Activated CD8-positive, alpha-beta memory T cell treated with anti-CD3 and anti-CD28 coated beads, Interleukin-2, amount 50 U/mL, for 48 hours (primary cell): ENCODE results near the gene C1QC.

Experiments used
- DNase-seq: peaks from one replicate; pipeline ENCODE4 v3.0.0-alpha.2; 2020

Gene C1QC

DNA sequence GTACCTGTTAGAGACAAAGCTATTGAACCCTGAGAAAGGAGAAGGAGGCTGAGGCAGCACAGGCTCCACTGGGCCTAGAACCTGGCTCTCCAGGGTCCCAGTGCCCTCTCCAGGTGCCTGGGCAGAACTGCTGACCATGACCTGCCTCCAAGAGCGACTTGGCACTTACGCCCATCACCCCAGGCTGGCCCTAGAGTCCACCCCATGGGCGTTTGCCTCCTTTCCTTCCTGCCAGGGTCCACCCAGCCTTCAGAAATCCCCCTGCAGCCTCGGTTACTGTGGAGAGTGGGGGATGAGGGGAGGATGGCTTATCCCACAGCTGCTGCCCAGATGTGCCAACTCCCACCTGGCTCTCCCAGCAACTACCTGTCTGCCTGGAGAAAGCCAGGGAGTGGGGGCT lies 21.7 kb upstream of the C1QC start:
- DNase-seq: no peak

DNA sequence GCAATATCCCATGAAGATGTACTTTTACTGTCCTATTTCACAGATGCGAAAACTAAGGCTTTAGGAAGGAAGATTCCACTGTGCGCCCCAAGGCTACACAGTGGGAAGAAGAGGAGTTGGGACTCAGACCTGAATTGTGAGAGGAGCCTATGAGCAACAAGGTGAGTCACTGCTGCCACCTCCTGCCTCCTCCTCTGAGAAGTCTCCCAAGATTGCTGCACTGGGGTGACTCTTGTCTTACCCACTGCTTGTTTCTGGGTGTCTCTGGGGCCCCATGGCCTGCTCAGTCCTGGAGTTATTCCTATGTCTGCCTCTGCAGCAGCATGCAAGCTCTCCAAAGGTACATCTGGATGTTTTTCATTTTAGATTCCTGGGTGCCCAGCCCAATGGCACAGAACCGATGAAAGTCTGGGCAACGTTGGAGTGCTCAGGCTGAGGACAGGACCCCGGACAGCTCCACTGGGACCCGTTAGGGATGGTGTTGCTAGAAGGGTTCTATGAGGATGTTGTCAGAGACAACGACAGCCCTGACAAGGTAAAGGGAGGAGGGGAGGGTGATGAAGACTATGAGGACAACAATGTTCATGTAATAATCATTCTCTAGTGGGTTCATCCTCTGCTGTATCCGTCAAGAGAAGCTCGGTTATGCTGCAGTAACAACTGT lies 18.0 kb upstream of the C1QC start:
- DNase-seq: no peak

DNA sequence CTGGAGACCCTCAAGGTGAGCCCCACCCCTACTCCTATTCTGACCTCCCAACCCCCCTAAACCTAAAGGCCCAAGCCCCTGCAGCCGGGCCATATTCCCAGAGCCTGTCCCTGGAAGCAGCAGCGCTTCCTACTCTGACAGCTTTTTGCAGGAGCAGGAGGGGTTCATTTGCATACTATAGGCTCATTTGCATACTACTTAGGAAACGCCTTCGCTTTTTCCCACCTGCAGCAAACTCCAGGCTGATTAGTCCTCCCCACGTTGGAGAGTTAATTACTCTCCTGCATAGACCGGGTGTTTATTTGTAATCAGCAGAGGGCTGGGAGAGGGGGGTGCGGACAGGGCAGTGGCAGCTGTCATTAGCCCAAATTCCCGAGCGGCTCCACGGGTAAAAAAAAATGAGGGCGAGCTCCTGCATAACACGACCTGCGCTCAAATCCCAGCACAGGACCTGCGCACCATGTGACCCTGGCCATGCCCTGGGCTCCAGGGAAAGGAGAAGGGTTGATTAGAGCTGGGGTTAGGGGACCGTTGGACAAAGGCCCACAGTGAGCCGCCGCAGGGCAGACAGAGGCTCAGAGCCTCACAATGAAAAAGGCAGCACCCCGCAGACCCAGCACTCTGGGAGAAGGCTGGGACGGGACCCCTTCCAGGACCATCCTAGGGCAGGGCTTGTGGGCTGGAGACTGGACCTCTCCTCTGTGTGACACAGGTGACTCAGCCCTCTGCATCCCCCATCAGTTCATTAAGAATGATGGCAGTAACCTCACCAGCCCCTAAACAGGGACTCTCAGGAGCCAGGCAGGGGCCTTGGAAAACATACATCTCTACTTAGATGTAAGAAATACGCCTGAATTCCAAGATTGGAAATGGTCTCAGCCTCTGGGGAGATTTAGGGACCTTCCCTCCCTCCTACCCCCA lies 16.9 kb upstream of the C1QC start:
- DNase-seq: no peak

DNA sequence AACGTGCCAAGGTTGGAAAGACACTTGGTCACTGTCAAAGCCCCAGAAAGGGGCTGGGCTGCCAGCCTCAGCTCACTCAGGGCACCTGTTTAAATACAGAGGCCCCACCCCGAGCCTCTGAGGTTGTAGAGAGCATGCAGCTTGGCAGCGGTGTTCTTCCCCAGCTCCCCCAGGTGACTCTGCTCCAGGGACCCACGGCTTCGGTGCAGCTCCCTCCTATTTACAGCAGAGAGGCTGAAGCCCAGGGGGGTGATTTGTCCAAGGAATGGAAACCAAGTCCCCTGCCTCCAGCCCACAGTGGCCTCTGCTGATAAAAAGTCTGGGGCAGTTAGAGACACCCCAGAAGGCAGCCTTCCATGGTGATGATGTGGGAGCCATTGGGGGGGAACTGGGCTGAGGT lies 16.1 kb upstream of the C1QC start:
- DNase-seq: no peak

DNA sequence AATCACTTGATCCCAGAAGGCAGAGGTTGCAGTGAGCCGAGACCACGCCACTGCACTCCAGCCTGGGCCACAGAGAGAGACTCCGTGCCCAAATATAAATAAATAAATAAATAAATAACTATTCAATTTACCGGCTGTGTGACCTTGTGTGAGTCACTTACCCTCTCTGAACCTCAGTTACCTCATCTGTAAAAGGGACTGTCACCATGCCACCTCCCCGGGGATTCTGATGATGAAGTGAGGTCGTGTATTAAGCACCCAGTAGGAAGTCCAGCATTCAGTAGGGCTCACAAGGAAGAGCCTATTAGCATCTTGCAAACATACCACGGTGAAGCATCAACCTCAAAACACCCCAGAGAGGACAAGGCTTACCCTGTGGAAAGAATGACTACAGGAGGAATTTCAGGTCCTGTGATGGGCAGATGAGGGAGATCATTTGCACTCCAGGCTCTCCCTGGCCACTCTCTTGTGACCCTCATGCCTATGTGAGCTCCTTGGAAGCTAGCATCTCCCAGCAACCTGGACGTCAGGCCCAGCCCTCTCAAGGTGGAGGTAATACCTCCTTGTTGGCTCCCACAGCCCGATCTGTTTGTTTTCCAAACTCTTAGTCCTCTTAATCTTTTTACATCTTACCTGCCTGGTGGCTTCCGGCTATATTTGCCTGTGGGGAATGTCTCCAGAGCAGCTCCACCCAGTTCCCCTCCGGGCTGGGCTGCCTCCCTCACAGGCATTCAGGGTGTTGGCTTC lies 14.6 kb upstream of the C1QC start:
- DNase-seq: no peak

DNA sequence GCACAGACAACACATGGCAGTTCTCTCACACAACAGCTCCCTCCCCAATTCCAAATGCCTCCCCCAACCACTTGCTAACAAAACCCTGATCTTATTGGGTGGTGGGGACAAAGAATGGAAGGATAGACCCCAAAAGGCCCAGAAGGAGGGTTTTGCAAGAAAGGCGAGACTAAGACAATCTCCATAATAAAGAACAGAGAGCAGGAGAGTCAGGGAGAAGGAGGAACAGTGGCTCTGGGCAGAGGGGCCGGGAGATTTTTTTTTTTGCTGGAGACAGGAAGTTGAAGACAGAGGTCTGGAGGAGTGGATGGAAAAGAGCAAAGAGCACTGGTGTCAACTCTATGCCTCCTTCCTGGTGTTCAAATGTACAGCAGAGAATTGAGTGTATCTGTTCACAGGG lies 13.5 kb upstream of the C1QC start:
- DNase-seq: no peak

GRCh38 chr1:22633697-22634463 lies 9.6 kb upstream of the C1QC start:
- DNase-seq: no peak

- DNase-seq: no peak
These were observed 8.0 kb upstream of the C1QC start for GRCh38 chr1:22635436-22635835.

- no peak for DNase-seq
These were observed 7.1 kb upstream of the C1QC start, which contains the start of gene C1QA for GRCh38 chr1:22636353-22636752. Gene C1QA, plus strand, starts transcription at chr1:22636628. Its CDS starts 989 bp downstream, at chr1:22637617.

DNA sequence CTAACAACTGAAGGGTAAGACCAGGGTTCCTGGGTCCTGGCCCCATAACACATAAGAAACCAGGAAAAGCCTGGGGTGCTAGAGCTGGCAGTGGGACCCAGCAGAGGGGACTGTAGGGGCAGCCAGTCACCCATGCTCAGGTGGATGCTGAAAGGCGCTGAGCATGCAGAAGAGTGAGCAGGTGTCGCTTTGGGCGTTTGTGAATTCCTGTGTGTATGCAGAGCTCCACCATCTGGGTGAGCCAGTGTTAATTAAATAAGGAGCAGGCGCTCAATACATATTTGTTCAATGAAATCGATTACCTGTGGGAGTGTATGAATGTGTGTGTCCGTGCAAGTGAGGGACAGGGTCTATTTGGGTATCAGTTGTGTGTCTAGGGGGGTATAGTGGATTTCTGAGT lies 6.5 kb upstream of the C1QC start:
- DNase-seq: no peak

- DNase-seq: no peak
These were observed 5.5 kb upstream of the C1QC start for GRCh38 chr1:22637907-22638445.

DNA sequence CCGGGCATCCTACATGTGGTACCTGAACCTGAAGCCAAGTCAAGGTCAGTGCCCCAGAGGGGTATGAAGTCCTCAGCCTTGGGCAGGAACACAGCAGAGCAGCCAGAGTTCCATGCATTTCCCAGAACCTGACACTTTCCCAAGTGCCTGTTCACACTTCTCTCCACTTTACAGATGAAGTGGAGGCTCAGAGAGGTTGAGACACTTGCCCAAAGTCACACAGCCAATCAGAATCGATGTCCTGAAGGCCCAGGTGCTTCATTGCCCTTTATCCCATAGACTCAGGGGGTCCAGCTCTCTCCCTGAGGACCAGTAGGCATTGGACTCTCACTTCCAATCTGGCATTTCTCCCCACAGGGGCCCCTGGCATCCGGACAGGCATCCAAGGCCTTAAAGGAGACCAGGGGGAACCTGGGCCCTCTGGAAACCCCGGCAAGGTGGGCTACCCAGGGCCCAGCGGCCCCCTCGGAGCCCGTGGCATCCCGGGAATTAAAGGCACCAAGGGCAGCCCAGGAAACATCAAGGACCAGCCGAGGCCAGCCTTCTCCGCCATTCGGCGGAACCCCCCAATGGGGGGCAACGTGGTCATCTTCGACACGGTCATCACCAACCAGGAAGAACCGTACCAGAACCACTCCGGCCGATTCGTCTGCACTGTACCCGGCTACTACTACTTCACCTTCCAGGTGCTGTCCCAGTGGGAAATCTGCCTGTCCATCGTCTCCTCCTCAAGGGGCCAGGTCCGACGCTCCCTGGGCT lies 4.8 kb upstream of the C1QC start:
- DNase-seq: no peak

DNA sequence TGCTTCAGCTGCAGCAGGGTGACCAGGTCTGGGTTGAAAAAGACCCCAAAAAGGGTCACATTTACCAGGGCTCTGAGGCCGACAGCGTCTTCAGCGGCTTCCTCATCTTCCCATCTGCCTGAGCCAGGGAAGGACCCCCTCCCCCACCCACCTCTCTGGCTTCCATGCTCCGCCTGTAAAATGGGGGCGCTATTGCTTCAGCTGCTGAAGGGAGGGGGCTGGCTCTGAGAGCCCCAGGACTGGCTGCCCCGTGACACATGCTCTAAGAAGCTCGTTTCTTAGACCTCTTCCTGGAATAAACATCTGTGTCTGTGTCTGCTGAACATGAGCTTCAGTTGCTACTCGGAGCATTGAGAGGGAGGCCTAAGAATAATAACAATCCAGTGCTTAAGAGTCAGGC lies 4.1 kb upstream of the C1QC start:
- no peak for DNase-seq

DNA sequence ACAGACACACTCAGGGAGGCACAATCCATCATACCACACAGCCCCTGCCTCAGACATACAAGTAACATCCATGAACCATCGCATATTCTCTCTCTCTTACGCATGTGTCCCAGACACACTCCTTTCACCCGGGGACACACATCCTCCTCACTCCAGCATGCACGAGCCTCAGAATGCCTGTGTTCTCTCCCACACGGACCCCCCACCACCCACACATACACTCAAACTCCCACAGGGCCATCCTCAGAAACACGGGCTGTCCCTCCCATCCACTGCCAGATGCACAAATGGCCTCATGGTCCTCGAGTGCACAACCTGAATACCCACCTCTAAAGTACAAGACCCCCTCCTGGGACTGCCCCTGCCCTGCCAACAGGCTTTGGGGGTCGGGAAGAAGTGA lies 2.2 kb upstream of the C1QC start:
- no peak for DNase-seq

DNA sequence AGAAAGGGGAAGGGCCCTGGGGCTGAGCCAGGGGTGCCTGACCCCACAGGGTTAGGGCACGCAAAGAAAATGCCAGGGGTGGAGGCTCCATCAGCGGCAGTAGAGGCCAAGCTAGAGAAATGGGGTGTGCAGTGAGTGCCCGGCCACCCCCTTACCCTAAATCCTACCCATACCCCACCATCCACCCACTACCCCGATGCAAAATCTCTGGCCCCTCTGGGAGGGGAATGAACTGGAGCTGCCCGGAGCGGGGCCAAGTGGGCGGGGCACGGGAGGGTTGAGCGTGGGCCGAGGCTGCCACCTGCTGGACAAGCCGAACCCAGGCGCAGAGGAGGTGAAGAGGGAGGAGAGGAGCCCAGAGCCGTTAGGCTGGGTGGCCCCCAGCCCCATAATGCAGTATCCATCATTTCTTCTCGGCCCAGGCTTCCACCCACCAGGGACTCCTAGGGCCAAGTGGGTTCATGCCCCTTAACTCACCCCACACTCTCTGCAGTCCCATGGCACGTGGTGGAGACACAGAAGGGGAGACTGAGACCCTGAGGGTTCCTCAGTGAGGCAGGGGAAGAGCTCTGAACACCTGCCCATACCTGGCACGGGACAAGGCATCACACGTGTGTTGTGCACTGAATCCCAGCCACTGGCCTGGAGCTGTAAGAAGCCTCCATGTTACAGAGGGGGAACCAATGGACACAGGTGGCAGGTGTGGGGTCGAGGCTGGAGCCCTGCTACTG lies 1.4 kb upstream of the C1QC start:
- DNase-seq: peak; percentile 90

DNA sequence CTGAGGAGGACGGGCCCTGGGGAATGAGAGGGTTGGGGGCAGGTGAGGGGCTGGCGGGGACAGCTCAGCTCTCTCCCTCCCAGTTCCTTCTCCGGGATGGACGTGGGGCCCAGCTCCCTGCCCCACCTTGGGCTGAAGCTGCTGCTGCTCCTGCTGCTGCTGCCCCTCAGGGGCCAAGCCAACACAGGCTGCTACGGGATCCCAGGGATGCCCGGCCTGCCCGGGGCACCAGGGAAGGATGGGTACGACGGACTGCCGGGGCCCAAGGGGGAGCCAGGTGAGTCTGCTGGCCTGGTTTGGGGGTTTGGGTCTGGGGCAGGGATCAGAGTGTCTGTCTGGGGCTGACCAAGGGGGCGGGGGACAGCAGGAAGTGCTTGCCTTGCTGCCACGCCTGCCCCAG lies 495 bp downstream of the C1QC start:
- no peak for DNase-seq

DNA sequence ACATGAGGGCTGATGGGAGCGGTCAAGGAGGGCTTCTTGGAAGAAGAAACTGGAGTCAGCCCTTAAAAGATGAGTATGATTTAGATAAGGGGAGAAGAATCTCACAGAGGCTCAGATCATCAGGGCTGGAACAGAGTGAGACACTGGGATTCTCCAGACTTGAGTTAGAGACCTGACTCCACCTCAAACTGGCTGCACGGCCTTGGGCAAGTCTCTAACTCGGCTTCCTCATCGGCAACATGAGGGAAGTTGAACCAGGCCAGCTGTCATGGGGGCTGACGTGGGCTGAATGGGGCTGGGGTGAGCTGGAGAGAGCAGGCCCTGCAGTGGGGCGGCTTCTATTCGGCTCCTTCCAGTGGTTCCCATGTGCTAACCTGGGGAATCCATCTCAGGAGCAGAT lies 2.5 kb downstream of the C1QC start:
- no peak for DNase-seq

GRCh38 chr1:22646384-22646783 lies 3.0 kb downstream of the C1QC start:
- DNase-seq: no peak

DNA sequence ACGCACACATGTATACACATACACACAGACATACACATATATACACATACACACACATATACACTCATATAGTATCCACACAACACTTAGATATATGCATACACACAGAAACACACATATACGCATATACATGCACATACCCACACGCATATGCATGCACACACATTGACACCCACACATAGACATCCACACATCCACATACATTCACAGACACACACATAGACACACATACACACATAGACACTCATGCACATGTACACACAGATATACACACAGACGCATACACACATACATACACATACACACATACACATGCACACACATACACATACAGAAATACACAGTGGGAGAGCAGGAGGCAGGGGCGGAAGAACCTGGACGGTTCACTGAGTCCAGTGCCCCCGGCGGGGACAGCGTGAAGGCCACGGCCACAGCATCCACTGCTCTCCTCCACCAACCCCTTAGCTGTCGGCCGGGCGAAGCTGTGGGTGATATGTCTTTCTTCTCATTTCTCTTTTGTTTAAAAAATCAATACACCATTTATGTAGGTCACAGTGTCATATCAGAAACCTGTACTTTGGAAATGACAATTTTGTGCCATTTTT lies 6.8 kb downstream of the C1QC start:
- DNase-seq: no peak
